ENCODE measurements around the gene LRMDA.

The LRMDA gene

GRCh38 chr10:76106611-76107010 lies 675.2 kb downstream of the LRMDA start:
- H3K27ac Mint-ChIP-seq, result no peak overlapping the region
- CTCF ChIA-PET, result no interaction called here
- no peak overlapping the region for H3K4me3 Mint-ChIP-seq
- H3K27me3 Mint-ChIP-seq, result no peaks in the 10 kb centered on the region
- DNase-seq, result no peak
- H3K4me1 Mint-ChIP-seq, result no peaks in the 10 kb centered on the region
- H3K9me3 Mint-ChIP-seq, result peaks cover 9% of the 10 kb centered on the region
- no peaks in the 10 kb centered on the region for H3K36me3 Mint-ChIP-seq

- no peaks in the 10 kb centered on the region for H3K4me1 Mint-ChIP-seq
- H3K27me3 Mint-ChIP-seq, result no peaks in the 10 kb centered on the region
- H3K4me3 Mint-ChIP-seq, result no peak overlapping the region
- peaks cover 9% of the 10 kb centered on the region for H3K9me3 Mint-ChIP-seq
- DNase-seq, result no peak
- H3K27ac Mint-ChIP-seq, result no peak overlapping the region
- H3K36me3 Mint-ChIP-seq, result no peaks in the 10 kb centered on the region
- CTCF ChIA-PET, result no interaction called here
Measured at GRCh38 chr10:76108563-76109359, 677.3 kb downstream of the LRMDA start.

GRCh38 chr10:76111404-76111803 lies 680.0 kb downstream of the LRMDA start:
- Mint-ChIP-seq H3K36me3 (no peaks in the 10 kb centered on the region), H3K4me3 (no peak overlapping the region), H3K27ac (no peak overlapping the region), H3K4me1 (no peaks in the 10 kb centered on the region), H3K27me3 (no peaks in the 10 kb centered on the region), H3K9me3 (no peaks in the 10 kb centered on the region)
- no peak for DNase-seq
- CTCF ChIA-PET, result no interaction called here

GRCh38 chr10:76111986-76112825 lies 680.8 kb downstream of the LRMDA start:
- DNase-seq, result no peak
- no peaks in the 10 kb centered on the region for H3K27me3 Mint-ChIP-seq
- CTCF ChIA-PET, result no interaction called here
- no peak overlapping the region for H3K4me3 Mint-ChIP-seq
- H3K9me3 Mint-ChIP-seq, result no peaks in the 10 kb centered on the region
- H3K27ac Mint-ChIP-seq, result no peak overlapping the region
- H3K4me1 Mint-ChIP-seq, result no peaks in the 10 kb centered on the region
- no peaks in the 10 kb centered on the region for H3K36me3 Mint-ChIP-seq

- CTCF ChIA-PET, result no interaction called here
- no peaks in the 10 kb centered on the region for H3K9me3 Mint-ChIP-seq
- no peaks in the 10 kb centered on the region for H3K36me3 Mint-ChIP-seq
- H3K4me1 Mint-ChIP-seq, result no peaks in the 10 kb centered on the region
- no peak overlapping the region for H3K27ac Mint-ChIP-seq
- no peak overlapping the region for H3K4me3 Mint-ChIP-seq
- H3K27me3 Mint-ChIP-seq, result no peaks in the 10 kb centered on the region
- no peak for DNase-seq
Measured at GRCh38 chr10:76112826-76113150, 681.4 kb downstream of the LRMDA start.

GRCh38 chr10:76113952-76114351 lies 682.5 kb downstream of the LRMDA start:
- H3K27me3 Mint-ChIP-seq, result no peaks in the 10 kb centered on the region
- no peaks in the 10 kb centered on the region for H3K9me3 Mint-ChIP-seq
- CTCF ChIA-PET, result no interaction called here
- H3K4me3 Mint-ChIP-seq, result no peak overlapping the region
- H3K27ac Mint-ChIP-seq, result no peak overlapping the region
- H3K36me3 Mint-ChIP-seq, result no peaks in the 10 kb centered on the region
- DNase-seq, result no peak
- no peaks in the 10 kb centered on the region for H3K4me1 Mint-ChIP-seq

- CTCF ChIA-PET, result no interaction called here
- Mint-ChIP-seq H3K27ac (no peak overlapping the region), H3K9me3 (no peaks in the 10 kb centered on the region), H3K4me1 (no peaks in the 10 kb centered on the region), H3K27me3 (no peaks in the 10 kb centered on the region), H3K36me3 (no peaks in the 10 kb centered on the region), H3K4me3 (no peak overlapping the region)
- no peak for DNase-seq
Measured at GRCh38 chr10:76114581-76115001, 683.2 kb downstream of the LRMDA start.

GRCh38 chr10:76115131-76115470 lies 683.7 kb downstream of the LRMDA start:
- DNase-seq, result no peak
- no peaks in the 10 kb centered on the region for H3K36me3 Mint-ChIP-seq

GRCh38 chr10:76115471-76116155 lies 684.2 kb downstream of the LRMDA start:
- H3K4me1 Mint-ChIP-seq, result no peaks in the 10 kb centered on the region
- DNase-seq, result no peak
- H3K27ac Mint-ChIP-seq, result no peak overlapping the region
- no peak overlapping the region for H3K4me3 Mint-ChIP-seq
- no peaks in the 10 kb centered on the region for H3K9me3 Mint-ChIP-seq
- CTCF ChIA-PET, result no interaction called here
- H3K27me3 Mint-ChIP-seq, result no peaks in the 10 kb centered on the region
- no peaks in the 10 kb centered on the region for H3K36me3 Mint-ChIP-seq

More at GRCh38 chr10:76115131-76115470, 683.7 kb downstream of the LRMDA start:
- H3K4me3 Mint-ChIP-seq, result no peak overlapping the region
- no peak overlapping the region for H3K27ac Mint-ChIP-seq
- no peaks in the 10 kb centered on the region for H3K27me3 Mint-ChIP-seq
- H3K4me1 Mint-ChIP-seq, result no peaks in the 10 kb centered on the region
- no peaks in the 10 kb centered on the region for H3K9me3 Mint-ChIP-seq
- CTCF ChIA-PET, result no interaction called here

- no peaks in the 10 kb centered on the region for H3K27me3 Mint-ChIP-seq
- no peaks in the 10 kb centered on the region for H3K36me3 Mint-ChIP-seq
- H3K9me3 Mint-ChIP-seq, result no peaks in the 10 kb centered on the region
- H3K27ac Mint-ChIP-seq, result no peak overlapping the region
- no peaks in the 10 kb centered on the region for H3K4me1 Mint-ChIP-seq
- no peak for DNase-seq
- CTCF ChIA-PET, result no interaction called here
- H3K4me3 Mint-ChIP-seq, result no peak overlapping the region
Measured at GRCh38 chr10:76116523-76116922, 685.1 kb downstream of the LRMDA start.

- no peaks in the 10 kb centered on the region for H3K9me3 Mint-ChIP-seq
- H3K36me3 Mint-ChIP-seq, result no peaks in the 10 kb centered on the region
- no peak overlapping the region for H3K27ac Mint-ChIP-seq
- H3K27me3 Mint-ChIP-seq, result no peaks in the 10 kb centered on the region
- no peaks in the 10 kb centered on the region for H3K4me1 Mint-ChIP-seq
- H3K4me3 Mint-ChIP-seq, result no peak overlapping the region
- CTCF ChIA-PET, result no interaction called here
- no peak for DNase-seq
Measured at GRCh38 chr10:76117949-76118348, 686.5 kb downstream of the LRMDA start.

GRCh38 chr10:76119036-76119435 lies 687.6 kb downstream of the LRMDA start:
- Mint-ChIP-seq H3K4me1 (no peaks in the 10 kb centered on the region), H3K4me3 (no peak overlapping the region), H3K36me3 (no peaks in the 10 kb centered on the region), H3K27me3 (no peaks in the 10 kb centered on the region), H3K9me3 (no peaks in the 10 kb centered on the region), H3K27ac (no peak overlapping the region)
- no peak for DNase-seq
- CTCF ChIA-PET, result no interaction called here

- H3K27ac Mint-ChIP-seq, result no peak overlapping the region
- H3K9me3 Mint-ChIP-seq, result no peaks in the 10 kb centered on the region
- no peak for DNase-seq
- CTCF ChIA-PET, result no interaction called here
- H3K27me3 Mint-ChIP-seq, result no peaks in the 10 kb centered on the region
- no peak overlapping the region for H3K4me3 Mint-ChIP-seq
- H3K4me1 Mint-ChIP-seq, result no peaks in the 10 kb centered on the region
- H3K36me3 Mint-ChIP-seq, result no peaks in the 10 kb centered on the region
Measured at GRCh38 chr10:76119515-76119914, 688.1 kb downstream of the LRMDA start.

- CTCF ChIA-PET, result no interaction called here
- Mint-ChIP-seq H3K36me3 (no peaks in the 10 kb centered on the region), H3K4me3 (no peak overlapping the region), H3K27me3 (no peaks in the 10 kb centered on the region), H3K4me1 (no peaks in the 10 kb centered on the region), H3K9me3 (no peaks in the 10 kb centered on the region), H3K27ac (no peak overlapping the region)
- DNase-seq, result no peak
Measured at GRCh38 chr10:76122056-76122455, 690.6 kb downstream of the LRMDA start.

- H3K27me3 Mint-ChIP-seq, result no peaks in the 10 kb centered on the region
- CTCF ChIA-PET, result no interaction called here
Measured at GRCh38 chr10:76124280-76124679, 692.9 kb downstream of the LRMDA start.

More at GRCh38 chr10:76124280-76124679, 692.9 kb downstream of the LRMDA start:
- H3K9me3 Mint-ChIP-seq, result no peaks in the 10 kb centered on the region
- H3K4me3 Mint-ChIP-seq, result no peak overlapping the region
- no peak overlapping the region for H3K27ac Mint-ChIP-seq
- no peak for DNase-seq
- no peaks in the 10 kb centered on the region for H3K4me1 Mint-ChIP-seq
- H3K36me3 Mint-ChIP-seq, result no peaks in the 10 kb centered on the region
